Lung (tissue), 12 donors: ENCODE results near the gene STAT3. TPM values are rescaled to one million over a fixed set of nuclear protein-coding genes. Genes with fewer than 3 reads are reported as not detected.
A peak's percentile ranks its signal among the peaks of the same experiment; 100 is the strongest.
"Not testable (repeated sequence)": the region's sequence is repeated elsewhere in the genome, so short reads cannot be mapped to it uniquely, and the experiment has no call there.

Source experiments
- ATAC-seq: fragments of 200-7000 bp; cut with Tn5 transposase; one replicate; pipeline ENCODE4 v1.9.1; 2020; ENCODE audit warnings: moderate number of reproducible peaks; ENCODE audit not compliant: insufficient read depth, low FRiP score
- DNase-seq, 3 donors: peaks; one replicate each; pipeline ENCODE4 v3.0.0-alpha.2; 2013 to 2017
- H3K27ac ChIP-seq, 2 donors: one replicate each; pipeline ENCODE4 v1.5.1; 2013; ENCODE audit warnings: mild to moderate bottlenecking in 2 of 2, moderate library complexity in 2 of 2, control low read depth in 1 of 2, inconsistent platforms in 1 of 2, low read depth in 1 of 2, low read length in 1 of 2
- H3K27me3 ChIP-seq, 3 donors: one replicate each; pipeline ENCODE4 v1.5.1; 2013; ENCODE audit warnings: low read length in 2 of 3; ENCODE audit not compliant: control insufficient read depth in 3 of 3, insufficient read depth in 3 of 3
- H3K36me3 ChIP-seq, 4 donors: one replicate each; pipeline ENCODE4 v1.5.1; 2013; ENCODE audit warnings: low read length in 4 of 4, mild to moderate bottlenecking in 1 of 4, moderate library complexity in 1 of 4; ENCODE audit not compliant: control insufficient read depth in 4 of 4, insufficient read depth in 4 of 4
- H3K4me1 ChIP-seq, 5 donors: one replicate each; pipeline ENCODE4 v1.5.1; 2013; ENCODE audit warnings: low read length in 5 of 5, mild to moderate bottlenecking in 2 of 5, moderate library complexity in 1 of 5; ENCODE audit not compliant: control insufficient read depth in 5 of 5, insufficient read depth in 5 of 5
- H3K4me3 ChIP-seq: one replicate; pipeline ENCODE4 v1.5.1; 2013; ENCODE audit warnings: mild to moderate bottlenecking, control low read depth, moderate library complexity
- H3K9ac ChIP-seq, 2 donors: one replicate each; pipeline ENCODE4 v1.5.1; 2013; ENCODE audit warnings: low read length in 2 of 2, control low read depth in 1 of 2; ENCODE audit not compliant: insufficient read depth in 1 of 2
- H3K9me3 ChIP-seq, 4 donors: one replicate each; pipeline ENCODE4 v1.5.1; 2013; ENCODE audit warnings: low read length in 3 of 4, mild to moderate bottlenecking in 1 of 4, moderate library complexity in 1 of 4; ENCODE audit not compliant: control insufficient read depth in 4 of 4, insufficient read depth in 3 of 4
- WGBS, 2 donors: extraction: QIAGEN DNeasy Blood & Tissue Kit; methylation state at CpG; one replicate each; pipeline ENCODE4 v1.1.7; 2013; 5-methylcytosine and 5-hydroxymethylcytosine counted together
- polyA plus RNA-seq, 2 donors: library from polyadenylated mRNA; stranded (reverse); fragments of 200-250 nt; gene quantifications; one replicate each; pipeline ENCODE4 v1.2.1, GENCODE V29; 2013
- total RNA-seq, 2 donors: library from RNA; depleted of rRNA in 1 of 2; stranded (reverse); fragments of >200 nt in 1 of 2; gene quantifications; one replicate each; pipeline ENCODE4 v1.2.1, GENCODE V29; 2014 to 2021
- TF ChIP-seq, protein P1 (sequence below): IDR thresholded peaks from 2 replicates; pipeline ENCODE4 v1.5.1; 2012; ENCODE audit warnings: mild to moderate bottlenecking; ENCODE audit errors: control extremely low read depth, extremely low read depth
- donor health status: control.
- donor health status: control.
- donor health status: Bipolar disorder and iron deficiency.
- donor health status: healthy.
- donor health status: DM: yes; HTN: yes; CAD: no.

STAT3 gene
- total and polyA plus RNA-seq, 4 donors = 69.9 to 297 (median 239) TPM

DNA sequence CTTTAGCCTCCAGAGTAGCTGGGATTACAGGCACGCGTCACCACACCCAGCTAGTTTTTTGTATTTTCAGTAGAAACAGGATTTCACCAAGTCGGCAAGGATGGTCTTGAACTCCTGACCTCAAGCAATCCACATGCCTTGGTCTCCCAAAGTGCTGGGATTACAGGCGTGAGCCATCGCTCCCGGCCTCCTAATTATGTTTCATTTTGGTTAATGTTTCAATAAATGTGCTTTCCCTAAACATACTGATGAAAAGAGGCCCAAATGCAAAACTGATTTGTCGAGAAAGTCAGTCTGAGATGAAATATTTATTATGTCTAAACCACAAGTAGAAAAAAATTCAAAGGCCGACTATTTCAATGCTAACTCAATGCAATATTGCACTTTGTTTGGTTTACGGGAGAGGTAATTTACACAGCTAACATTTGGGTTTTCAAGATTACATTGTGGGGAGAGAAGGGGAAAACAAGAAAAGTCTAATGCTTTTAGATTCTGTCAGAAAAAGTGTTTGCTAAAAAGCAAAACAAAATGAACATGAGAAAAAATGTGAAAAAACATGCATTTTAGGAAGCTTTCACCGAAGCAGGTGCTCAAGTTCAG lies 9.8 kb downstream of the STAT3 start:
- ATAC-seq (no peak), DNase-seq (no peak)
- H3K27me3 ChIP-seq = no peaks in the 10 kb centered on the region
- peak overlapping the region in 1 of 2 donors; percentile 88 for H3K9ac ChIP-seq
- WGBS, 2 donors = 42 to 57% methylated on average over 10 of the region's 10 CpGs
- no peak overlapping the region for H3K4me3 ChIP-seq
- peaks cover 0 to 23% (median 5%) of the 10 kb centered on the region in 5 donors for H3K4me1 ChIP-seq
- H3K9me3 ChIP-seq = no peaks in the 10 kb centered on the region
- TF ChIP-seq, protein P1, sequence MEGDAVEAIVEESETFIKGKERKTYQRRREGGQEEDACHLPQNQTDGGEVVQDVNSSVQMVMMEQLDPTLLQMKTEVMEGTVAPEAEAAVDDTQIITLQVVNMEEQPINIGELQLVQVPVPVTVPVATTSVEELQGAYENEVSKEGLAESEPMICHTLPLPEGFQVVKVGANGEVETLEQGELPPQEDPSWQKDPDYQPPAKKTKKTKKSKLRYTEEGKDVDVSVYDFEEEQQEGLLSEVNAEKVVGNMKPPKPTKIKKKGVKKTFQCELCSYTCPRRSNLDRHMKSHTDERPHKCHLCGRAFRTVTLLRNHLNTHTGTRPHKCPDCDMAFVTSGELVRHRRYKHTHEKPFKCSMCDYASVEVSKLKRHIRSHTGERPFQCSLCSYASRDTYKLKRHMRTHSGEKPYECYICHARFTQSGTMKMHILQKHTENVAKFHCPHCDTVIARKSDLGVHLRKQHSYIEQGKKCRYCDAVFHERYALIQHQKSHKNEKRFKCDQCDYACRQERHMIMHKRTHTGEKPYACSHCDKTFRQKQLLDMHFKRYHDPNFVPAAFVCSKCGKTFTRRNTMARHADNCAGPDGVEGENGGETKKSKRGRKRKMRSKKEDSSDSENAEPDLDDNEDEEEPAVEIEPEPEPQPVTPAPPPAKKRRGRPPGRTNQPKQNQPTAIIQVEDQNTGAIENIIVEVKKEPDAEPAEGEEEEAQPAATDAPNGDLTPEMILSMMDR = no peak
- H3K27ac ChIP-seq = peak overlapping the region; percentile 61 to 82
- H3K36me3 ChIP-seq = peaks cover 0 to 2% (median 0%) of the 10 kb centered on the region in 4 donors

DNA sequence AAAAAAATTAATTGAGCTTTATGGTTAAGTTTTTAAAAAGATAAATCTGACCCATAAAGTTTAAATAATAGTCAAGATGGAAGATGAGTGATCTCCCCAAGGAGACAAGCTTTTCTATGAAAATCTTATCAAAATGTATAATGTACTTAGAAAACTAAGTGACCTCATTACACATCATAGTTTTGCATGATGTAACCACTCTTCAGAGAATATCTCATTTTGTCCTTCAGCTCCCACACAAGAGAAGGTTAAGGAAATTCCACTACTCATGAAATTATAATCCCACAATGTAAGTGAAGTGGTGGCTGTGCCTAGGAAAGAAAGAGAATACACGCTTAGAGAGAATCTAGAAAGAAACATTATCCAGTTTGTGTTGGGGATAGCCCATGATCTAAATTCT lies 14.3 kb downstream of the STAT3 start:
- Histone ChIP-seq H3K4me1 (peaks cover 0 to 14% (median 3%) of the 10 kb centered on the region in 5 donors), H3K4me3 (no peak overlapping the region), H3K9me3 (peaks cover 0 to 4% (median 0%) of the 10 kb centered on the region in 4 donors), H3K36me3 (peaks cover 0 to 7% (median 4%) of the 10 kb centered on the region in 4 donors), H3K27me3 (no peaks in the 10 kb centered on the region), H3K27ac (no peak overlapping the region), H3K9ac (no peak overlapping the region)
- TF ChIP-seq, protein P1 = no peak
- WGBS, 2 donors = 93% methylated on average over 1 of the region's 1 CpG
- ATAC-seq (no peak), DNase-seq (no peak)

DNA sequence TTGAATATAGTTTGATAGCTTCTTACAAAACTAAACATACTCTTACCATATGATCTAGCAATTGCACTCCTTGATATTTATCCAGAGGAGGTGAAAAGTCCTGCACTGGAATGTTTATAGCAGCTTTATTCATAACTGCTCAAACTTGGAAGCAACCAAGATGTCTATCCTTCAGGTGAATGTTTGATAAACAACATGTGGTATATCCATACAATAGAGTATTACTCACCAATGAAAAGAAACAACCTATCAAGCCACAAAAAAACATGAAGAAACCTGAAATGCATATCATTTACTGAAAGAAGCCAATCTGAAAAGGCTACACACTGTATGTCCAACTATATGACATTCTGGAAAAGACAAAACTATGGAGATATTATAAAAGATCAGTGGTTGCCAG lies 16.1 kb downstream of the STAT3 start:
- ATAC-seq = no peak
- TF ChIP-seq, protein P1 = no peak
- DNase-seq = no peak
- Histone ChIP-seq H3K27ac (no peak overlapping the region), H3K36me3 (peaks cover 0 to 7% (median 4%) of the 10 kb centered on the region in 4 donors), H3K9me3 (peaks cover 0 to 4% (median 0%) of the 10 kb centered on the region in 4 donors), H3K27me3 (no peaks in the 10 kb centered on the region), H3K4me3 (no peak overlapping the region), H3K9ac (no peak overlapping the region), H3K4me1 (peaks cover 0 to 9% (median 0%) of the 10 kb centered on the region in 5 donors)

GRCh38 chr17:42368797-42369561 lies 19.3 kb downstream of the STAT3 start:
- not testable (repeated sequence) for DNase-seq, H3K36me3 ChIP-seq, H3K4me3 ChIP-seq, H3K9ac ChIP-seq, H3K27me3 ChIP-seq, H3K27ac ChIP-seq, H3K9me3 ChIP-seq, ATAC-seq
- H3K4me1 ChIP-seq = peaks cover 0 to 23% (median 0%) of the 10 kb centered on the region in 5 donors
- WGBS, 2 donors = 70 to 73% methylated on average over 12 of the region's 12 CpGs

- not testable (repeated sequence) for ATAC-seq, H3K9ac ChIP-seq, H3K27ac ChIP-seq, H3K9me3 ChIP-seq, H3K27me3 ChIP-seq, H3K36me3 ChIP-seq, H3K4me3 ChIP-seq, DNase-seq
- WGBS, 2 donors = 74% methylated on average over 5 of the region's 5 CpGs
- peaks cover 0 to 30% (median 0%) of the 10 kb centered on the region in 5 donors for H3K4me1 ChIP-seq
These were observed 19.9 kb downstream of the STAT3 start for GRCh38 chr17:42368310-42368709.
